ENCODE results near the gene PRPS1. TPM values are rescaled to one million over a fixed set of nuclear protein-coding genes. Genes with fewer than 3 reads are reported as not detected.

Gene PRPS1
- polyA plus RNA-seq, 1 donor (not counting 4 experiments of a cell fraction or from before 2014, with no cell fraction given) = 48.4 TPM

GRCh38 chrX:107658660-107659059 lies 30.4 kb downstream of the PRPS1 start:
- FAIRE-seq = no peak
- no peak for TF ChIP-seq CTCF (optimal IDR thresholded peaks at IDR 0.05 in 1 of 3, IDR thresholded peaks at IDR 0.05 in 1 of 3, conservative IDR thresholded peaks at IDR 0.05 in 1 of 3; ENCODE audit: extremely low read depth in 1 of 3, insufficient read depth in 2 of 3, low read length in 3 of 3)
- TF ChIP-seq EZH2 (IDR thresholded peaks at IDR 0.05; ENCODE audit: low read length) = no peak
- H3K4me2 ChIP-seq (ENCODE audit: control insufficient read depth, extremely low read depth, insufficient read depth, low read depth, low read length) = no peak overlapping the region
- no peak overlapping the region for H3K27ac ChIP-seq (ENCODE audit: control insufficient read depth, insufficient read depth, low read length)
- DNase-seq (ENCODE audit: low read depth, low spot score) = no peak
- no peak overlapping the region for H3K4me3 ChIP-seq (ENCODE audit: control insufficient read depth in 2 of 3, extremely low read depth in 1 of 3, insufficient read depth in 2 of 3, low read depth in 1 of 3, low read length in 3 of 3)
- H3K9ac ChIP-seq (ENCODE audit: control insufficient read depth, extremely low read depth, insufficient read depth, low read length) = no peak overlapping the region
- no peaks in the 10 kb centered on the region for H3K79me2 ChIP-seq (ENCODE audit: control insufficient read depth, insufficient read depth, low read length)
- dilution Hi-C loops (cut with MboI; ENCODE audit: extremely low pct_ligation_motif_present, low sequenced_read_pairs) = no loop called here
- no peak overlapping the region for H2AFZ ChIP-seq (ENCODE audit: control insufficient read depth, low read length)
- no peaks in the 10 kb centered on the region for H4K20me1 ChIP-seq (ENCODE audit: control insufficient read depth, extremely low read depth, insufficient read depth, low read length)
- H3K27me3 ChIP-seq (ENCODE audit: control insufficient read depth, extremely low read depth, insufficient read depth, low read length) = no peaks in the 10 kb centered on the region
- H3K9me3 ChIP-seq (ENCODE audit: control insufficient read depth, low read depth, low read length) = no peaks in the 10 kb centered on the region
- H3K36me3 ChIP-seq (ENCODE audit: control insufficient read depth in 2 of 2, extremely low read depth in 1 of 2, insufficient read depth in 2 of 2, low read length in 2 of 2) = no peaks in the 10 kb centered on the region
- H3K4me1 ChIP-seq (ENCODE audit: control insufficient read depth, extremely low read depth, insufficient read depth, low read length) = peaks cover 15% of the 10 kb centered on the region
- no peaks in the 10 kb centered on the region for H3K9me1 ChIP-seq (ENCODE audit: control insufficient read depth, extremely low read depth, insufficient read depth, low read length)

DNA sequence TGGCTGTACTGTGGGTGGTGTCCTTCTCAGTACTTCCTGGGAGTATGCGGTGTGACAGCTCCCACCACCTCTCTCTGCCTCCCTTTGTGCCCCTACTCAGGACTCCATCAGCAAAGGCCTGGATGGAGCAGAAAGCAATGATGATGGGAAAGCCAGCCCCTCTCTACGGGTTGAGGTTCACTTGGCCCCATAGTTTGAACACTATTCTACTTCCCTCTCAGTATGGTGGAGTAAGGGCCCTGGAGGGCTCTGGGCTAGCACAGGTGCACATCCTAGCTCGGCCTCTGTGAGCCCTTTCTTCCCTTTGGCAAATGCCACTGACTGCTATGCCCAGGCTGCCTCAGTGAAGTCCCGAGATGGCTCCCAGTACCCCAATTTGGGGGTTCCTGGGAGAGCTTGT lies 31.0 kb downstream of the PRPS1 start:
- H3K27me3 ChIP-seq (ENCODE audit: control insufficient read depth, extremely low read depth, insufficient read depth, low read length) = no peaks in the 10 kb centered on the region
- H3K79me2 ChIP-seq (ENCODE audit: control insufficient read depth, insufficient read depth, low read length) = no peaks in the 10 kb centered on the region
- DNase-seq (ENCODE audit: low read depth, low spot score) (no peak), FAIRE-seq (no peak)
- H3K36me3 ChIP-seq (ENCODE audit: control insufficient read depth in 2 of 2, extremely low read depth in 1 of 2, insufficient read depth in 2 of 2, low read length in 2 of 2) = no peaks in the 10 kb centered on the region
- no peak overlapping the region for H3K4me2 ChIP-seq (ENCODE audit: control insufficient read depth, extremely low read depth, insufficient read depth, low read depth, low read length)
- H2AFZ ChIP-seq (ENCODE audit: control insufficient read depth, low read length) = no peak overlapping the region
- no peak overlapping the region for H3K27ac ChIP-seq (ENCODE audit: control insufficient read depth, insufficient read depth, low read length)
- H3K9me3 ChIP-seq (ENCODE audit: control insufficient read depth, low read depth, low read length) = no peaks in the 10 kb centered on the region
- no peak overlapping the region for H3K4me3 ChIP-seq (ENCODE audit: control insufficient read depth in 2 of 3, extremely low read depth in 1 of 3, insufficient read depth in 2 of 3, low read depth in 1 of 3, low read length in 3 of 3)
- peaks cover 15% of the 10 kb centered on the region for H3K4me1 ChIP-seq (ENCODE audit: control insufficient read depth, extremely low read depth, insufficient read depth, low read length)
- H4K20me1 ChIP-seq (ENCODE audit: control insufficient read depth, extremely low read depth, insufficient read depth, low read length) = no peaks in the 10 kb centered on the region
- dilution Hi-C loops (cut with MboI; ENCODE audit: extremely low pct_ligation_motif_present, low sequenced_read_pairs) = no loop called here
- no peak overlapping the region for H3K9ac ChIP-seq (ENCODE audit: control insufficient read depth, extremely low read depth, insufficient read depth, low read length)
- TF ChIP-seq CTCF (optimal IDR thresholded peaks at IDR 0.05 in 1 of 3, IDR thresholded peaks at IDR 0.05 in 1 of 3, conservative IDR thresholded peaks at IDR 0.05 in 1 of 3; ENCODE audit: extremely low read depth in 1 of 3, insufficient read depth in 2 of 3, low read length in 3 of 3) (no peak), EZH2 (IDR thresholded peaks at IDR 0.05; ENCODE audit: low read length) (no peak)
- no peaks in the 10 kb centered on the region for H3K9me1 ChIP-seq (ENCODE audit: control insufficient read depth, extremely low read depth, insufficient read depth, low read length)
